ENCODE measurements around the gene NBEAL2.
"Not testable (repeated sequence)": the region's sequence is repeated elsewhere in the genome, so short reads cannot be mapped to it uniquely, and the experiment has no call there.

The NBEAL2 gene

GRCh38 chr3:46960081-46960701 lies 19.3 kb upstream of the NBEAL2 start:
- DNase-seq: no peak

- DNase-seq: no peak
These were observed 18.6 kb upstream of the NBEAL2 start for GRCh38 chr3:46960835-46961234.

GRCh38 chr3:46962427-46962826 lies 17.0 kb upstream of the NBEAL2 start:
- no peak for DNase-seq

- no peak for DNase-seq
These were observed 16.5 kb upstream of the NBEAL2 start for GRCh38 chr3:46962990-46963389.

- not testable (repeated sequence) for DNase-seq
These were observed 15.4 kb upstream of the NBEAL2 start for GRCh38 chr3:46964038-46964590.

GRCh38 chr3:46965151-46965550 lies 14.3 kb upstream of the NBEAL2 start:
- DNase-seq: no peak

GRCh38 chr3:46966811-46967210 lies 12.7 kb upstream of the NBEAL2 start:
- DNase-seq: no peak

- DNase-seq: no peak
These were observed 10.6 kb upstream of the NBEAL2 start for GRCh38 chr3:46968783-46969428.

GRCh38 chr3:46970391-46971091 lies 8.9 kb upstream of the NBEAL2 start:
- no peak for DNase-seq

GRCh38 chr3:46971151-46971550 lies 8.3 kb upstream of the NBEAL2 start:
- no peak for DNase-seq

- no peak for DNase-seq
These were observed 7.7 kb upstream of the NBEAL2 start for GRCh38 chr3:46971742-46972141.

- no peak for DNase-seq
These were observed 7.1 kb upstream of the NBEAL2 start for GRCh38 chr3:46972396-46972795.

GRCh38 chr3:46974421-46975171 lies 4.9 kb upstream of the NBEAL2 start:
- DNase-seq: peak in 1 of 56 donors; percentile 9

- peak; percentile 69 to 100 (median 97) for DNase-seq
These were observed 2.9 kb upstream of the NBEAL2 start, which contains the start of gene CCDC12 for GRCh38 chr3:46976326-46977190. CCDC12 (minus strand) TSS chr3:46976745; CDS start chr3:46976732, 13 bp downstream.

- no peak for DNase-seq
These were observed 1.7 kb upstream of the NBEAL2 start for GRCh38 chr3:46977811-46978195.

- DNase-seq: no peak
These were observed 1.1 kb upstream of the NBEAL2 start for GRCh38 chr3:46978381-46978780.

GRCh38 chr3:46979958-46980497 lies 562 bp downstream of the NBEAL2 start:
- DNase-seq: no peak

- DNase-seq: no peak
These were observed 2.5 kb downstream of the NBEAL2 start for GRCh38 chr3:46981932-46982471.

GRCh38 chr3:46982546-46982945 lies 3.1 kb downstream of the NBEAL2 start:
- DNase-seq: no peak
